AG09319 (cell line): ENCODE results near the gene NXF2.
A peak's percentile ranks its signal among the peaks of the same experiment; 100 is the strongest.
"Not testable (repeated sequence)": the region's sequence is repeated elsewhere in the genome, so short reads cannot be mapped to it uniquely, and the experiment has no call there.

ENCODE experiments used
- DNase-seq: peaks from one replicate; pipeline ENCODE4 v3.0.0-alpha.2; 2010; ENCODE audit warnings: low read depth; ENCODE audit errors: extremely low read depth
- CTCF ChIP-seq: IDR thresholded peaks from 2 replicates; pipeline ENCODE4 v1.5.1; 2011; ENCODE audit warnings: low read depth, mild to moderate bottlenecking, inconsistent platforms, low read length, moderate library complexity

The NXF2 gene

GRCh38 chrX:102246893-102247292 is at the start of gene NXF2:
TSS of gene NXF2 (plus strand) at chrX:102247167. CDS start at chrX:102307079, 59,912 bp downstream.
- not testable (repeated sequence) for DNase-seq

- DNase-seq = not testable (repeated sequence)
These were observed 39.0 kb upstream of the NXF2 start for GRCh38 chrX:102207940-102208339.

- not testable (repeated sequence) for DNase-seq
These were observed 32.0 kb upstream of the NXF2 start, which contains the start of gene TCP11X1 for GRCh38 chrX:102214986-102215385. TSS of gene TCP11X1 (plus strand) at chrX:102215301.

- DNase-seq = not testable (repeated sequence)
These were observed 30.5 kb upstream of the NXF2 start for GRCh38 chrX:102216497-102216896.

GRCh38 chrX:102235678-102236077 is 11.3 kb upstream of the NXF2 start:
- DNase-seq = not testable (repeated sequence)

- DNase-seq = not testable (repeated sequence)
These were observed 6.7 kb upstream of the NXF2 start for GRCh38 chrX:102240265-102240664.

- DNase-seq = not testable (repeated sequence)
These were observed 25.3 kb downstream of the NXF2 start for GRCh38 chrX:102272231-102272630.

GRCh38 chrX:102338162-102338561 is 91.2 kb downstream of the NXF2 start:
- DNase-seq = no peak

GRCh38 chrX:102339312-102340298 is 92.6 kb downstream of the NXF2 start:
- TF ChIP-seq CTCF = no peak
- DNase-seq = no peak

More at GRCh38 chrX:102338162-102338561, 91.2 kb downstream of the NXF2 start:
- TF ChIP-seq CTCF = no peak

- TF ChIP-seq CTCF = peak; percentile 21
- no peak for DNase-seq
These were observed 94.9 kb downstream of the NXF2 start for GRCh38 chrX:102341867-102342266.

GRCh38 chrX:102345916-102346315 is 98.9 kb downstream of the NXF2 start:
- peak; percentile 82 for TF ChIP-seq CTCF
- no peak for DNase-seq
